Ascending aorta (tissue), 2 donors: ENCODE data around the gene BOD1. TPM values are rescaled to one million over a fixed set of nuclear protein-coding genes. Genes with fewer than 3 reads are reported as not detected.

Experiments used
- DNase-seq, 2 donors: peaks; one replicate each; pipeline ENCODE4 v3.0.0-alpha.2; 2019; ENCODE audit warnings: low spot score in 2 of 2
- H3K27ac ChIP-seq, 2 donors: fragments of 200-600 bp; sonication (generic); one replicate each; pipeline ENCODE4 v1.5.1; 2016 to 2017; ENCODE audit warnings: mild to moderate bottlenecking in 1 of 2
- H3K27me3 ChIP-seq: fragments of 200-600 bp; sonication (generic); one replicate; pipeline ENCODE4 v1.5.1; 2017
- H3K36me3 ChIP-seq, 2 donors: fragments of 200-600 bp; sonication (generic); one replicate each; pipeline ENCODE4 v1.5.1; 2016
- H3K4me1 ChIP-seq, 2 donors: fragments of 200-600 bp; sonication (generic); one replicate each; pipeline ENCODE4 v1.5.1; 2016 to 2017; ENCODE audit warnings: mild to moderate bottlenecking in 1 of 2
- H3K4me3 ChIP-seq, 2 donors: fragments of 200-600 bp; sonication (generic); one replicate each; pipeline ENCODE4 v1.5.1; 2016 to 2017; ENCODE audit warnings: mild to moderate bottlenecking in 1 of 2
- H3K9me3 ChIP-seq, 2 donors: fragments of 200-600 bp; sonication (generic); one replicate each; pipeline ENCODE4 v1.5.1; 2016
- CTCF ChIP-seq, 3 experiments: fragments of 200-600 bp in 2 of 3; fragments of 450-650 bp in 1 of 3; sonication (generic) in 2 of 3; IDR thresholded peaks; one replicate each; pipeline ENCODE4 v1.5.1; 2016 to 2019; ENCODE audit warnings: antibody characterized with exemption in 3 of 3, mild to moderate bottlenecking in 1 of 3, moderate library complexity in 1 of 3
- intact Hi-C: fragments of 100-400 bp; cut with DNase I; formaldehyde crosslinking; loops from one replicate; pipeline ENCODE4 v1.15.1; 2023
- total RNA-seq: library from RNA; depleted of rRNA; stranded (reverse); fragments of >200 nt; gene quantifications from one replicate; pipeline ENCODE4 v1.1.0, GENCODE V29; 2016

BOD1 gene
- total RNA-seq, 1 donor from 2014 or later, result 60.5 TPM

- Histone ChIP-seq H3K4me1 (no peaks in the 10 kb centered on the region), H3K9me3 (peaks cover 0 to 3% of the 10 kb centered on the region in 2 donors), H3K27ac (no peak overlapping the region), H3K36me3 (no peaks in the 10 kb centered on the region), H3K4me3 (no peak overlapping the region), H3K27me3 (no peaks in the 10 kb centered on the region)
- intact Hi-C loops, result no loop called here
- no peak for TF ChIP-seq CTCF (IDR thresholded peaks at IDR 0.05)
- DNase-seq, result peak in 1 of 2 donors; percentile 37
These were observed 44.2 kb upstream of the BOD1 start for GRCh38 chr5:173660481-173661280.

- TF ChIP-seq CTCF (IDR thresholded peaks at IDR 0.05), result no peak
- Histone ChIP-seq H3K27me3 (no peaks in the 10 kb centered on the region), H3K36me3 (no peaks in the 10 kb centered on the region), H3K27ac (no peak overlapping the region), H3K4me3 (no peak overlapping the region), H3K4me1 (no peaks in the 10 kb centered on the region), H3K9me3 (peaks cover 0 to 3% of the 10 kb centered on the region in 2 donors)
- DNase-seq, result peak in 1 of 2 donors; percentile 33
- intact Hi-C loops, result no loop called here
These were observed 43.0 kb upstream of the BOD1 start for GRCh38 chr5:173659423-173659822.

DNA sequence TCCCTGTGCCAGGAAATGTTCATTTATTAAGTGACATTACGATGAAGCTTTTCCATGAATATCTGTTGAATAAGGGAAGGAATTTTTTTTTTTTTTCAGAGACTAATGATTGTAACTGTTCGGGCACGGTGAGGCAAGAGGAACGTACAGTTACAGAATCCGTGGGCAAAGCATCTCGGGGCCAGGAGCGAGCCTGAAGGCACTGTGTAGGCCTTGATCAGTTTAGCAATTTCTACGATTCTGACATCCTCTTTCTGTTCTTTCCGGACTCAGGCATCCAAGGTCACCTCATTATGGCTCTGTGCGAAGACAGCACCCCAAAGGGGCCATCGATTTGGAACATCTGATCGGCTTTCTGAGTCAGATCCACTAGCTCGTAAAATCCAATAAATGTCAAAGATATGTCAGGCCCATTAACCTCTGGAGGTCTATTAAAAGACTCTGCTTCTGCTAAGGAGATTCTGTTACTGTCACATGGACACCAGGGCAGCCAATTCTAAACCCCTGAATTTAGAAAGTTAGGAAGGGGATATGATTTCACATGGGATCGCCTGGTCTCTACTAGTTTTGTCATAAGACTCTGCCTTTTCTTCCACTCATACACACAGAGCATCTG lies 41.4 kb upstream of the BOD1 start:
- peak in 1 of 2 donors; percentile 21 for DNase-seq
- H3K27ac ChIP-seq, result no peak overlapping the region
- intact Hi-C loops, result no loop called here
- no peaks in the 10 kb centered on the region for H3K36me3 ChIP-seq
- no peak overlapping the region for H3K4me3 ChIP-seq
- H3K4me1 ChIP-seq, result no peaks in the 10 kb centered on the region
- no peak for TF ChIP-seq CTCF (IDR thresholded peaks at IDR 0.05)
- no peaks in the 10 kb centered on the region for H3K27me3 ChIP-seq
- peaks cover 2 to 3% of the 10 kb centered on the region in 2 donors for H3K9me3 ChIP-seq

GRCh38 chr5:173655196-173655797 lies 38.8 kb upstream of the BOD1 start:
- H3K4me1 ChIP-seq, result no peaks in the 10 kb centered on the region
- no peak for TF ChIP-seq CTCF (IDR thresholded peaks at IDR 0.05)
- H3K4me3 ChIP-seq, result no peak overlapping the region
- H3K9me3 ChIP-seq, result peaks cover 3 to 13% of the 10 kb centered on the region in 2 donors
- no peaks in the 10 kb centered on the region for H3K27me3 ChIP-seq
- intact Hi-C loops, result no loop called here
- no peaks in the 10 kb centered on the region for H3K36me3 ChIP-seq
- no peak overlapping the region for H3K27ac ChIP-seq
- no peak for DNase-seq

GRCh38 chr5:173653822-173654523 lies 37.5 kb upstream of the BOD1 start:
- H3K27me3 ChIP-seq, result no peaks in the 10 kb centered on the region
- H3K36me3 ChIP-seq, result no peaks in the 10 kb centered on the region
- no peak overlapping the region for H3K4me3 ChIP-seq
- H3K4me1 ChIP-seq, result no peaks in the 10 kb centered on the region
- H3K27ac ChIP-seq, result no peak overlapping the region
- peak in 1 of 2 donors; percentile 25 for DNase-seq
- peaks cover 0 to 13% of the 10 kb centered on the region in 2 donors for H3K9me3 ChIP-seq
- no peak for TF ChIP-seq CTCF (IDR thresholded peaks at IDR 0.05)
- intact Hi-C loops, result no loop called here
